ENCODE measurements around the gene PIEZO1. TPM values are rescaled to one million over a fixed set of nuclear protein-coding genes. Genes with fewer than 3 reads are reported as not detected.

Gene PIEZO1
- total and polyA plus RNA-seq, 2 donors (not counting 1 experiment from before 2014, with no cell fraction given), result 108 to 331 TPM

DNA sequence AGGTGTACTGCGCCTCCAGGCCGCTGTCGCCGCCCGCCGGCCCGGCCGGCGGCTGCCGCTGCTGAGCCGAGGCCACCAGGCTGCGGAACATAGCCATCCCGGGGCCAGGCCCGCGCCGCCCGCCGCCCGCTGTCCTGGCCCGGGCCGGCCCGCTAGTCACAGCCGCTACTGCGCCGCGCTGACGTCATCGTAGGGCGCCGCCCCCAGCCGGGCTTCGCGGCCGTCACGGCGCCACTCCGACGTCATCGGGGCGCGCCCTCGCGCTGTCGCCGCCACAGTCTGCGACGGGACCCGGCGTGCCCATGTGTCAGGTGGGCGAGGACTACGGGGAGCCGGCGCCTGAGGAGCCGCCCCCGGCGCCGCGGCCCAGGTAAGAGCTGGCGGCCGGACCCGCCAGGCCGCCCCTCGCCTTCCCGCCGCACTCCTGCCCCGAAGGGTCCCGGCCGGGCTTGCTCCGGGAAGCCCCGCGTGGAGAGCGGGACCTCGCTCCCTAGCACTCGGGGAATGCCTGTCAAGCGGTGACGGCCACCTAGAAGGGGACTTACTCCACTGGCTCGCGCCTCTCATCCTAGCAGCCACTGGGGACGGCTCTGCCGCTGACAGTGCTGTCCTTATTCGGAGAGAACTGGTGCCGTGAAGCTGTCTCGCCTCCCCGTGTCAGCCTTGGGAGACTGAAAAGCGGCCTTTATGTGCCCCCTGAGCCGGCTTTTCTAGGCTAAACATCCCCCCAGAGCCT lies 78.6 kb downstream of the PIEZO1 start, which contains the start of the genes CTU2 and RNF166:
Gene CTU2, plus strand, starts transcription at position 275 of the 736 bp plus-strand sequence. Its CDS starts 28 bp downstream, at position 303.
Gene RNF166, minus strand, starts transcription at position 180 of the 736 bp plus-strand sequence. Its CDS starts 83 bp downstream, at position 97.
- peak within 1 kb of the TSS; percentile 71 to 95 (median 80) for H3K4me3 ChIP-seq (ENCODE audit: control extremely low read depth in 1 of 5, extremely low read depth in 1 of 5, insufficient read depth in 1 of 5, low read depth in 2 of 5, low read length in 4 of 5)
- DNase-seq (peak; percentile 95), ATAC-seq (ENCODE audit: low read depth) (peak; percentile 70)
- ChIA-PET CTCF (interaction anchor here (1.5 to 2.6 kb wide), 3 partner anchors 19 to 461 kb away, joined by 5 to 8 read pairs (median 6); no protein-coding TSS in a partner anchor), POLR2A (interaction anchor here (1.6 kb wide), 1 partner anchor 57 kb away, joined by 6 read pairs; no protein-coding TSS in a partner anchor)
- no peaks in the 10 kb centered on the region for H3K27me3 Mint-ChIP-seq
- H3K27ac ChIP-seq (ENCODE audit: low read length in 2 of 2), result peak within 1 kb of the TSS; percentile 84 to 91
- no peaks in the 10 kb centered on the region for H3K9me3 ChIP-seq (ENCODE audit: control extremely low read depth in 1 of 3, control insufficient read depth in 2 of 3, insufficient read depth in 1 of 3, low read length in 2 of 3)
- H3K27me3 ChIP-seq (replicated peaks in 1 of 4; ENCODE audit: control extremely low read depth in 1 of 4, control insufficient read depth in 3 of 4, insufficient read depth in 4 of 4, low read length in 3 of 4), result no peaks in the 10 kb centered on the region
- peaks cover 63% of the 10 kb centered on the region for H3K79me2 ChIP-seq (ENCODE audit: control insufficient read depth, insufficient read depth, low read length)
- H3K9me3 Mint-ChIP-seq (ENCODE audit: insufficient read depth), result no peaks in the 10 kb centered on the region
- H2AFZ ChIP-seq (ENCODE audit: insufficient read depth, low read depth, low read length, poor library complexity, severe bottlenecking), result peak within 1 kb of the TSS; percentile 94
- H3K27ac Mint-ChIP-seq, result peak within 1 kb of the TSS; percentile 92
- H3K4me3 Mint-ChIP-seq, result peak within 1 kb of the TSS; percentile 85
- H3K9ac ChIP-seq (ENCODE audit: low read length), result peak within 1 kb of the TSS; percentile 92
- TF ChIP-seq, protein P1, sequence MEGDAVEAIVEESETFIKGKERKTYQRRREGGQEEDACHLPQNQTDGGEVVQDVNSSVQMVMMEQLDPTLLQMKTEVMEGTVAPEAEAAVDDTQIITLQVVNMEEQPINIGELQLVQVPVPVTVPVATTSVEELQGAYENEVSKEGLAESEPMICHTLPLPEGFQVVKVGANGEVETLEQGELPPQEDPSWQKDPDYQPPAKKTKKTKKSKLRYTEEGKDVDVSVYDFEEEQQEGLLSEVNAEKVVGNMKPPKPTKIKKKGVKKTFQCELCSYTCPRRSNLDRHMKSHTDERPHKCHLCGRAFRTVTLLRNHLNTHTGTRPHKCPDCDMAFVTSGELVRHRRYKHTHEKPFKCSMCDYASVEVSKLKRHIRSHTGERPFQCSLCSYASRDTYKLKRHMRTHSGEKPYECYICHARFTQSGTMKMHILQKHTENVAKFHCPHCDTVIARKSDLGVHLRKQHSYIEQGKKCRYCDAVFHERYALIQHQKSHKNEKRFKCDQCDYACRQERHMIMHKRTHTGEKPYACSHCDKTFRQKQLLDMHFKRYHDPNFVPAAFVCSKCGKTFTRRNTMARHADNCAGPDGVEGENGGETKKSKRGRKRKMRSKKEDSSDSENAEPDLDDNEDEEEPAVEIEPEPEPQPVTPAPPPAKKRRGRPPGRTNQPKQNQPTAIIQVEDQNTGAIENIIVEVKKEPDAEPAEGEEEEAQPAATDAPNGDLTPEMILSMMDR (IDR thresholded peaks at IDR 0.05), result no peak
- no peak for TF ChIP-seq EZH2 (IDR thresholded peaks at IDR 0.05; ENCODE audit: borderline replicate concordance, insufficient read depth, low read depth, low read length, poor library complexity, severe bottlenecking)
- peaks cover 8% of the 10 kb centered on the region for H4K20me1 ChIP-seq (ENCODE audit: control insufficient read depth, insufficient read depth, low read length, poor library complexity, severe bottlenecking)
- peaks cover 48 to 53% of the 10 kb centered on the region in 2 donors for H3K4me1 ChIP-seq (ENCODE audit: control insufficient read depth in 2 of 2, insufficient read depth in 2 of 2, low read length in 2 of 2)
- under 1% methylated on average over 86 of the region's 86 CpGs for WGBS (ENCODE audit: insufficient coverage)
- H3K4me2 ChIP-seq (replicated peaks; ENCODE audit: low read depth, low read length, poor library complexity, severe bottlenecking), result peak within 1 kb of the TSS; percentile 98
- intact Hi-C loops (cut with micrococcal nuclease), result loop anchor here (1.0 kb wide), 4 partner anchors 20 to 55 kb away; partner anchors contain the start of genes CYBA, MVD and SNAI3
- H3K4me1 Mint-ChIP-seq, result peaks cover 48% of the 10 kb centered on the region
- peaks cover 0 to 5% of the 10 kb centered on the region in 2 experiments for H3K36me3 ChIP-seq (replicated peaks in 1 of 2; ENCODE audit: control extremely low read depth in 1 of 2, control insufficient read depth in 1 of 2, extremely low read depth in 1 of 2, insufficient read depth in 2 of 2, low read length in 1 of 2)

All from B cell (primary cell).